Ovary (tissue), 9 donors: Measurements from ENCODE around the gene FICD. TPM values are rescaled to one million over a fixed set of nuclear protein-coding genes. Genes with fewer than 3 reads are reported as not detected.
"Not testable (repeated sequence)": the region's sequence is repeated elsewhere in the genome, so short reads cannot be mapped to it uniquely, and the experiment has no call there.

ENCODE experiments used
- DNase-seq, 5 donors: peaks; one replicate each; pipeline ENCODE4 v3.0.0-alpha.2; 2019 to 2020
- H3K27ac ChIP-seq, 2 donors: fragments of 200-600 bp; one replicate each; pipeline versions ENCODE4 v1.5.1 to v1.8.0; 2019 to 2022
- H3K27me3 ChIP-seq: fragments of 200-600 bp; one replicate; pipeline ENCODE4 v1.8.0; 2022
- H3K36me3 ChIP-seq: fragments of 200-600 bp; sonication (generic); one replicate; pipeline ENCODE4 v1.5.1; 2019
- H3K4me1 ChIP-seq: one replicate; pipeline ENCODE4 v1.8.1; 2013; ENCODE audit warnings: mild to moderate bottlenecking, moderate library complexity; ENCODE audit not compliant: insufficient read depth
- H3K4me3 ChIP-seq: fragments of 200-600 bp; sonication (generic); one replicate; pipeline ENCODE4 v1.5.1; 2017
- H3K9me3 ChIP-seq, 2 donors: fragments of 200-600 bp in 1 of 2; sonication (generic) in 1 of 2; one replicate each; pipeline versions ENCODE4 v1.5.1 to v1.8.1; 2013 to 2019; ENCODE audit warnings: mild to moderate bottlenecking in 1 of 2, moderate library complexity in 1 of 2
- EP300 ChIP-seq: sonication (generic); formaldehyde crosslinking; IDR thresholded peaks from one replicate; pipeline ENCODE4 v1.6.1; 2017; ENCODE audit warnings: antibody characterized with exemption
- POLR2A ChIP-seq: fragments of 450-650 bp; IDR thresholded peaks from one replicate; pipeline ENCODE4 v1.6.1; 2017; ENCODE audit warnings: antibody characterized with exemption, mild to moderate bottlenecking, moderate library complexity
- WGBS, 3 donors: extraction: QIAGEN DNeasy Blood & Tissue Kit in 1 of 3; methylation state at CpG; one replicate each; pipeline versions ENCODE4 v1.1.5 to v1.1.7; 2013 to 2017; 5-methylcytosine and 5-hydroxymethylcytosine counted together
- intact Hi-C, 4 donors: fragments of 100-400 bp; cut with DNase I; formaldehyde crosslinking; loops; one replicate each; pipeline versions ENCODE4 v1.11.0 to v1.15.1; 2022 to 2023
- polyA plus RNA-seq, 2 donors: library from polyadenylated mRNA; stranded (reverse); fragments of 200-250 nt in 1 of 2; fragments of 350-450 nt in 1 of 2; fragmentation: Illumina TruSeq in 1 of 2; extraction: RNeasy Lipid Tissue Mini Kit (QIAGEN cat#74804) in 1 of 2; gene quantifications; one replicate each; pipeline ENCODE4 v1.2.3, GENCODE V29; 2013 to 2014
- total RNA-seq, 7 donors: library from RNA; depleted of rRNA in 2 of 7; stranded (reverse); fragments of >200 nt in 2 of 7; fragmentation: NEBNext Ultra II Directional in 3 of 7; extraction: Animal tissue kit (Norgen Biotek cat#: 25700) in 3 of 7; gene quantifications; one replicate each; pipeline versions ENCODE4 v1.1.0 to v1.2.4, GENCODE V29; 2016 to 2023
- TF ChIP-seq, protein P1 (sequence below), 3 donors: fragments of 450-650 bp in 2 of 3; fragments of 200-600 bp in 1 of 3; IDR thresholded peaks; one replicate each; pipeline versions ENCODE4 v1.5.1 to v1.8.0; 2016 to 2022; ENCODE audit warnings: antibody characterized with exemption in 3 of 3, mild to moderate bottlenecking in 1 of 3
- donor health status: DM: no; HTN: no; CAD: no; lungs with moderate emphysema.
- donor health status: DM: no; HTN: no; CAD: no.
- donor health status: Bipolar disorder and iron deficiency.
- donor health status: DM: yes; HTN: yes; CAD: no.
- donor health status: DM: no; HTN: no; CAD: no.
- donor health status: DM: yes; HTN: yes; CAD: no.

FICD gene
- total and polyA plus RNA-seq, 9 donors = 2.0 to 12.7 (median 6.0) TPM

DNA sequence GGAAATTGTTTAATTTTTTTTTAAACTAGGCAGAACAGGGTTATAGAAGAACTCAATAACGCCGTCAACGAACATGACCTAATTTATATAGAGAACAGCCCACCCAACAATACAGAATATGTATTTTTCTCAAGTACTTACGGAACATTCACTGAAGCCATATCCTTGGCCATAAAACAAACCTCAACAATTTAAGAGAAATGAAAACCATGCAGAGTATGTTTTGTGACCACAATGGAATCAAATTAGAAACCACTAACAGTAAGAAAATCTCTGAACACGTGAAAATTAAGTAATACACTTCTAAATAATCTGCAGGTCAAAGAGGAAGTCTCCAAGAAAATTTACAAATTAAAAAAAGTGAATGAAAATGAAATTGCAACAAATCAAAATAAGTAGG is 36.5 kb downstream of the FICD start:
- TF ChIP-seq POLR2A = no peak
- no peak for DNase-seq
- no peaks in the 10 kb centered on the region for H3K36me3 ChIP-seq
- H3K4me1 ChIP-seq = peaks cover 2% of the 10 kb centered on the region
- H3K27me3 ChIP-seq = no peaks in the 10 kb centered on the region
- intact Hi-C loops = no loop called here
- 73 to 78% (median 77%) methylated on average over 5 of the region's 5 CpGs for WGBS, 3 donors
- H3K4me3 ChIP-seq = no peak overlapping the region
- no peak overlapping the region for H3K27ac ChIP-seq
- H3K9me3 ChIP-seq = no peaks in the 10 kb centered on the region

DNA sequence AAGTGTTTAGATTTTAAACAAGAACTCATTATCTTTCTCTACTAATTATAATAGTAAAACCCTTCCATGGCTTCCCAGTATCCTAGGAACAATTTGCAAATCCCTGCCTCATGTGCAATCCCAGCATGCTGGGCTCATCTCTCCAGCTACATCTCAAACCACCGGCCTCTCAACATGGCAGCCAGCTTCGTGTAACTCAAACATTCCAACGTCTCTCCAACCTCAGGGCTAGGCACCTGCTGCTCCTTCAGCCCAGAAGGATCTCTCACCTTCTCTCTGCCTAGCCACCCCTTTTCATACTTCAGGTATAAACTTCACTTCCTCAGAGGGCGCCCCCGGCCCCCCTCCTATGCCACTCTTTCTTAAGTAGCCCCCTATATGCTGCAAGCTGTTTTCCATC is 38.7 kb downstream of the FICD start:
- Histone ChIP-seq H3K4me1 (peaks cover 7% of the 10 kb centered on the region), H3K4me3 (no peak overlapping the region), H3K27me3 (no peaks in the 10 kb centered on the region), H3K36me3 (no peaks in the 10 kb centered on the region), H3K9me3 (no peaks in the 10 kb centered on the region), H3K27ac (no peak overlapping the region)
- TF ChIP-seq EP300 (no peak), POLR2A (no peak)
- TF ChIP-seq, protein P1, sequence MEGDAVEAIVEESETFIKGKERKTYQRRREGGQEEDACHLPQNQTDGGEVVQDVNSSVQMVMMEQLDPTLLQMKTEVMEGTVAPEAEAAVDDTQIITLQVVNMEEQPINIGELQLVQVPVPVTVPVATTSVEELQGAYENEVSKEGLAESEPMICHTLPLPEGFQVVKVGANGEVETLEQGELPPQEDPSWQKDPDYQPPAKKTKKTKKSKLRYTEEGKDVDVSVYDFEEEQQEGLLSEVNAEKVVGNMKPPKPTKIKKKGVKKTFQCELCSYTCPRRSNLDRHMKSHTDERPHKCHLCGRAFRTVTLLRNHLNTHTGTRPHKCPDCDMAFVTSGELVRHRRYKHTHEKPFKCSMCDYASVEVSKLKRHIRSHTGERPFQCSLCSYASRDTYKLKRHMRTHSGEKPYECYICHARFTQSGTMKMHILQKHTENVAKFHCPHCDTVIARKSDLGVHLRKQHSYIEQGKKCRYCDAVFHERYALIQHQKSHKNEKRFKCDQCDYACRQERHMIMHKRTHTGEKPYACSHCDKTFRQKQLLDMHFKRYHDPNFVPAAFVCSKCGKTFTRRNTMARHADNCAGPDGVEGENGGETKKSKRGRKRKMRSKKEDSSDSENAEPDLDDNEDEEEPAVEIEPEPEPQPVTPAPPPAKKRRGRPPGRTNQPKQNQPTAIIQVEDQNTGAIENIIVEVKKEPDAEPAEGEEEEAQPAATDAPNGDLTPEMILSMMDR (IDR thresholded peaks at IDR 0.05) = no peak
- intact Hi-C loops = no loop called here
- 87 to 92% (median 91%) methylated on average over 5 of the region's 5 CpGs for WGBS, 3 donors
- DNase-seq = no peak

DNA sequence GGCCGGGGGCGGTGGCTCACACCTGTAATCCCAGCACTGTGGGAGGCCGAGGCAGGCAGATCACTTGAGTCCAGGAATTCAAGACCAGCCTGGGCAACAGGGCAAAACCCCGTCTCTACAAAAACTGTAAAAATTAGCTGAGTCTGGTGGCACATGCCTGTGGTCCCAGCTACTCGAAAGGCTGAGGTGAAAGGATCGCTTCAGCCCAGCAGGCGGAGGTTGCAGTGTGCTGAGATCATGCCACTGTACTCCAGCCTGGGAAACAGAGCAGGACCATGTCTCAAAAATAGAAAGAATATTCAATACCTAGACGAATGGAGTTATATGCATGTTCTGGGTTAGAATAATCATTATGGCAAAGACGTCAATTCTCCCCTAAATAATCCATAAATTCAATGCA is 40.3 kb downstream of the FICD start:
- DNase-seq, H3K27ac ChIP-seq, H3K36me3 ChIP-seq, H3K9me3 ChIP-seq, intact Hi-C loops, H3K27me3 ChIP-seq, H3K4me3 ChIP-seq: not testable (repeated sequence)
- peaks cover 12% of the 10 kb centered on the region for H3K4me1 ChIP-seq
- 85 to 87% (median 85%) methylated on average over 9 of the region's 9 CpGs for WGBS, 3 donors

GRCh38 chr12:108559007-108559655 is 44.1 kb downstream of the FICD start:
- Histone ChIP-seq H3K9me3 (no peaks in the 10 kb centered on the region), H3K27ac (no peak overlapping the region), H3K27me3 (no peaks in the 10 kb centered on the region), H3K4me1 (peaks cover 12% of the 10 kb centered on the region), H3K36me3 (no peaks in the 10 kb centered on the region), H3K4me3 (no peak overlapping the region)
- no peak for DNase-seq
- TF ChIP-seq POLR2A = no peak
- TF ChIP-seq, protein P1 (IDR thresholded peaks at IDR 0.05) = no peak
- intact Hi-C loops = no loop called here
- WGBS, 3 donors = 82 to 84% (median 83%) methylated on average over 14 of the region's 14 CpGs

DNA sequence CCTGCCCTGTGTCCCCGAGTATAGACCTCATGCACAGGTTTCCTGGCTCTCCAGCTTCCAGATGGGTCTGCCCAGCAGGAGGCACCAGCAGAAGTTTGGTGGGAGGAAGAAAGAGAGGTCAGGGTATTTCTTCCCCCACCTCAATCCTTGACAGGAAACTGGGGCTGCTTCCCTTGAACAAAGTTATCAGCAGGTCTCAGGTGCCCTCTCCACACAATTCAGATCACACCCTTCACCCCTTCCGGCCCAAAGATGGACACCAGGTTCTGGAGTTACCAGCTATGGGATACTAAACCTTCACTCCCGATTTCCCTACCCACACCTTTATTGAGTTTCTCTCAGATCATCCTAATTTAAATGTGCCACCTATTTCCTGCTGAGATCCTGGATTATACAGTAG is 44.7 kb downstream of the FICD start:
- H3K4me3 ChIP-seq = peak overlapping the region; percentile 96
- no peaks in the 10 kb centered on the region for H3K9me3 ChIP-seq
- no peaks in the 10 kb centered on the region for H3K36me3 ChIP-seq
- H3K27me3 ChIP-seq = no peaks in the 10 kb centered on the region
- peaks cover 12% of the 10 kb centered on the region for H3K4me1 ChIP-seq
- WGBS, 3 donors = 53 to 55% (median 55%) methylated on average over 3 of the region's 3 CpGs
- intact Hi-C loops = loop anchor here in 3 of 4 donors (5.0 to 10.0 kb wide), 5 partner anchors 58 to 538 kb away; partner anchors contain the start of genes UNG (in 2 of the 3) and ALKBH2 (in 1 of the 3)
- no peak overlapping the region for H3K27ac ChIP-seq
- no peak for TF ChIP-seq POLR2A
- no peak for TF ChIP-seq EP300
- TF ChIP-seq, protein P1 (IDR thresholded peaks at IDR 0.05) = no peak
- DNase-seq = no peak
